ENCODE results near the gene ZBTB7B. TPM values are rescaled to one million over a fixed set of nuclear protein-coding genes. Genes with fewer than 3 reads are reported as not detected.

ZBTB7B gene
- total and polyA plus RNA-seq, 9 of the 15 experiments (the other 6 are each of a cell fraction or from before 2014, with no cell fraction given): 0.04 to 46.5 (median 15.2) TPM

DNA sequence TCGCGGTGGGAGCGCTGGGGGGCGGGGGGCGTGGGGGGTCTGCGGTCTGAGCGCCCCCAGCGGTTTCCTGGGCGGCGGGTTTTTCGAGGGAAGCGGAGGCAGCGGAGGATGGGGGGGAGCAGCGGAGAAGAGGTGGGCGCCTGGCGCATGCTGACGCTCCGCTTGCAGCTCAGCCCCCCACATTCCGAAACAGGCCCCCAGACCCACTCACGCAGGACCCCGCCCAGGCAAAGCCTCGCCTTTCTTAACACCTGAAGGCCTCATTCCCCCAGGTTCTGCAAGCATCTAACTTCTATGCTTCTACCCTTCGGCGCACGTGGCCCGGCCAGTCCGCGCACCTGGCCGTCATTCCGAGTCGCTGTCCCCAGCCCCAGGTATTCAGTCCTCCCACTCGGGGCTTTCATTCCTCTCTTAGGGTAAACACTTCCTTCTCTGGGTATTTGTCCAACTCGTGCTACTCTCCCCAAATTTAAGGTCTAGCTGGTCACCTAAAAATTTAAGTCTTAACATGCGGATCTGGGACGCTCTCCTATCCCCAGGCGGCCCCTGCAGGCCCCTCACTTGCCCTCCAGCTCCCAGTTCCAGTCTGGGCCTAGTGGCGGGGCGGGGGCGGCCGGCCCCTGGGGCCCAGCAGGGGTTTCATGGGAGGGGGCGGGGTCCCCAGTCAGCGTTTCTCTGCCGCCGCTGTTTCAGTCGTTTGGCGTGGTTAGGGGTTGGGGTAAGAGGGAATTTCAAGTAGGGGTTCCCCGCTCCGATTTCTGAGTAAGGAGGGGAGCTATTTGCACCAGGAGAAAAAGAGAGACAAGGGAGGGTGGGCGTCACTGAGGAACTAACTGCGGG lies 2.8 kb upstream of the ZBTB7B start (continued):
- TF ChIP-seq, protein P1, sequence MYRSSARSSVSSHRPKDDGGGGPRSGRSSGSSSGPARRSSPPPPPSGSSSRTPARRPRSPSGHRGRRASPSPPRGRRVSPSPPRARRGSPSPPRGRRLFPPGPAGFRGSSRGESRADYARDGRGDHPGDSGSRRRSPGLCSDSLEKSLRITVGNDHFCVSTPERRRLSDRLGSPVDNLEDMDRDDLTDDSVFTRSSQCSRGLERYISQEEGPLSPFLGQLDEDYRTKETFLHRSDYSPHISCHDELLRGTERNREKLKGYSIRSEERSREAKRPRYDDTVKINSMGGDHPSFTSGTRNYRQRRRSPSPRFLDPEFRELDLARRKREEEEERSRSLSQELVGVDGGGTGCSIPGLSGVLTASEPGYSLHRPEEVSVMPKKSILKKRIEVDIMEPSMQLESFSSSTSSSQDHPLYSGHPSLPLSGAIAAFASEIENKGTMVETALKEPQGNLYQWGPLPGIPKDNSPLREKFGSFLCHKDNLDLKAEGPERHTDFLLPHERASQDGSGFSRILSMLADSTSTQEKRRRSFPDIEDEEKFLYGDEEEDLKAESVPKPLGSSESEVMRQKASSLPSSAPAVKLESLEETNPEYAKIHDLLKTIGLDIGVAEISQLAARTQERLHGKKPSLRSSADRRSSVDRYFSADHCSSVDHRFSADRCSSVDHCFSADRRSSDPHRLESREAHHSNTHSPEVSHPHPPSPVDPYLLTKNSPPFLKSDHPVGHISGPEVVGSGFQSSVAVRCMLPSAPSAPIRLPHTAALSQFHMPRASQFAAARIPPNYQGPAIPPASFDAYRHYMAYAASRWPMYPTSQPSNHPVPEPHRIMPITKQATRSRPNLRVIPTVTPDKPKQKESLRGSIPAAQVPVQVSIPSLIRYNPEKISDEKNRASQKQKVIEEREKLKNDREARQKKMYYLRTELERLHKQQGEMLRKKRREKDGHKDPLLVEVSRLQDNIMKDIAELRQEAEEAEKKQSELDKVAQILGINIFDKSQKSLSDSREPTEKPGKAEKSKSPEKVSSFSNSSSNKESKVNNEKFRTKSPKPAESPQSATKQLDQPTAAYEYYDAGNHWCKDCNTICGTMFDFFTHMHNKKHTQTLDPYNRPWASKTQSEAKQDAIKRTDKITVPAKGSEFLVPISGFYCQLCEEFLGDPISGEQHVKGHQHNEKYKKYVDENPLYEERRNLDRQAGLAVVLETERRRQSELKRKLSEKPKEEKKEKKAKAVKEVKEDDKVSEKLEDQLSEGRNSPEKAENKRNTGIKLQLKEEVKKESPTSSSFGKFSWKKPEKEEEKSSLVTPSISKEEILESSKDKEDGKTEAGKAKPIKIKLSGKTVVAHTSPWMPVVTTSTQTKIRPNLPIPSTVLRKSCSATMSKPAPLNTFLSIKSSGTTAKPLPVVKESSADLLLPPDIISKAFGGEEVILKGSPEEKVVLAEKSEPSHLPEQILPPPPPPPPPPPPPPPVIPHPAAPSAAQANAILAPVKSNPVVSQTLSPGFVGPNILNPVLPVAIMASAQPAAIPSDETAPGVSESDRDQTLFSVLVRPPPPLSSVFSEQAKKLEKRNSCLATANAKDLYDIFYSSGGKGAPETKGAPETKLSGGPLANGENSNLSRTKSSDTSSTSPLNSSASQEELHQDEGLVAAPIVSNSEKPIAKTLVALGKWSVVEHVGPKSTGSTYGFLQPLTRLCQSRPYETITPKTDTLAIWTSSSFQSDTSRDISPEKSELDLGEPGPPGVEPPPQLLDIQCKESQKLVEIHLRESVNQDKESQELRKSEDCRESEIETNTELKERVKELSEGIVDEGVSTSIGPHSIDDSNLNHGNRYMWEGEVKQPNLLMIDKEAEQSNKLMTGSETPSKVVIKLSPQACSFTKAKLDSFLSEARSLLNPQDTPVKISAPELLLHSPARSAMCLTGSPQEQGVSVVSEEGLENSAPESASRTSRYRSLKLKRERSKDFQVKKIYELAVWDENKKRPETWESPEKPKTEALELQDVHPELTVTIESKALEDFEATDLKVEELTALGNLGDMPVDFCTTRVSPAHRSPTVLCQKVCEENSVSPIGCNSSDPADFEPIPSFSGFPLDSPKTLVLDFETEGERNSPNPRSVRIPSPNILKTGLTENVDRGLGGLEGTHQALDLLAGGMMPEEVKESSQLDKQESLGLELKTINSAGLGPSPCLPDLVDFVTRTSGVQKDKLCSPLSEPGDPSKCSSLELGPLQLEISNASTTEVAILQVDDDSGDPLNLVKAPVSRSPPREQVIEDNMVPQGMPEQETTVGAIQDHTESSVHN (IDR thresholded peaks at IDR 0.05; ENCODE audit: borderline replicate concordance in 1 of 2, low read depth in 1 of 2): no peak
- TF ChIP-seq, protein P2, sequence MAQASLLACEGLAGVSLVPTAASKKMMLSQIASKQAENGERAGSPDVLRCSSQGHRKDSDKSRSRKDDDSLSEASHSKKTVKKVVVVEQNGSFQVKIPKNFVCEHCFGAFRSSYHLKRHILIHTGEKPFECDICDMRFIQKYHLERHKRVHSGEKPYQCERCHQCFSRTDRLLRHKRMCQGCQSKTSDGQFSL (CRISPR knock-in tag; IDR thresholded peaks at IDR 0.05): peak; percentile 88
- TF ChIP-seq, protein P2 (tag; IDR thresholded peaks at IDR 0.05): peak in 1 of 2 experiments; percentile 86; a peak in 2 of 4 replicates
- TF ChIP-seq, protein P3, sequence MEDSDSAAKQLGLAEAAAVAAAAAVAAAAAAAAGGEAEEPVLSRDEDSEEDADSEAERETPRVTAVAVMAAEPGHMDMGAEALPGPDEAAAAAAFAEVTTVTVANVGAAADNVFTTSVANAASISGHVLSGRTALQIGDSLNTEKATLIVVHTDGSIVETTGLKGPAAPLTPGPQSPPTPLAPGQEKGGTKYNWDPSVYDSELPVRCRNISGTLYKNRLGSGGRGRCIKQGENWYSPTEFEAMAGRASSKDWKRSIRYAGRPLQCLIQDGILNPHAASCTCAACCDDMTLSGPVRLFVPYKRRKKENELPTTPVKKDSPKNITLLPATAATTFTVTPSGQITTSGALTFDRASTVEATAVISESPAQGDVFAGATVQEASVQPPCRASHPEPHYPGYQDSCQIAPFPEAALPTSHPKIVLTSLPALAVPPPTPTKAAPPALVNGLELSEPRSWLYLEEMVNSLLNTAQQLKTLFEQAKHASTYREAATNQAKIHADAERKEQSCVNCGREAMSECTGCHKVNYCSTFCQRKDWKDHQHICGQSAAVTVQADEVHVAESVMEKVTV (CRISPR knock-in tag; IDR thresholded peaks at IDR 0.05): no peak
- TF ChIP-seq, protein P4, sequence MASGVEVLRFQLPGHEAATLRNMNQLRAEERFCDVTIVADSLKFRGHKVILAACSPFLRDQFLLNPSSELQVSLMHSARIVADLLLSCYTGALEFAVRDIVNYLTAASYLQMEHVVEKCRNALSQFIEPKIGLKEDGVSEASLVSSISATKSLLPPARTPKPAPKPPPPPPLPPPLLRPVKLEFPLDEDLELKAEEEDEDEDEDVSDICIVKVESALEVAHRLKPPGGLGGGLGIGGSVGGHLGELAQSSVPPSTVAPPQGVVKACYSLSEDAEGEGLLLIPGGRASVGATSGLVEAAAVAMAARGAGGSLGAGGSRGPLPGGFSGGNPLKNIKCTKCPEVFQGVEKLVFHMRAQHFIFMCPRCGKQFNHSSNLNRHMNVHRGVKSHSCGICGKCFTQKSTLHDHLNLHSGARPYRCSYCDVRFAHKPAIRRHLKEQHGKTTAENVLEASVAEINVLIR (CRISPR knock-in tag; IDR thresholded peaks at IDR 0.05): no peak
- TF ChIP-seq HDAC1 (IDR thresholded peaks at IDR 0.05): 0 out of 4 replicates have a peak, but pooled peaks of 1 of the 2 experiments have one; percentile 39
- no peak for TF ChIP-seq MCM3 (IDR thresholded peaks at IDR 0.05)
- TF ChIP-seq CREB1 (IDR thresholded peaks at IDR 0.05): no peak
- 0 out of 2 replicates have a peak, but pooled peaks have one; percentile 30 for TF ChIP-seq CREB1 (CRISPR knock-in tag; IDR thresholded peaks at IDR 0.05)
- TF ChIP-seq ZNF253 (CRISPR knock-in tag; conservative IDR thresholded peaks at IDR 0.05): no peak
- no peak for TF ChIP-seq THRAP3 (IDR thresholded peaks at IDR 0.05; ENCODE audit: borderline replicate concordance)
- TF ChIP-seq, protein P5, sequence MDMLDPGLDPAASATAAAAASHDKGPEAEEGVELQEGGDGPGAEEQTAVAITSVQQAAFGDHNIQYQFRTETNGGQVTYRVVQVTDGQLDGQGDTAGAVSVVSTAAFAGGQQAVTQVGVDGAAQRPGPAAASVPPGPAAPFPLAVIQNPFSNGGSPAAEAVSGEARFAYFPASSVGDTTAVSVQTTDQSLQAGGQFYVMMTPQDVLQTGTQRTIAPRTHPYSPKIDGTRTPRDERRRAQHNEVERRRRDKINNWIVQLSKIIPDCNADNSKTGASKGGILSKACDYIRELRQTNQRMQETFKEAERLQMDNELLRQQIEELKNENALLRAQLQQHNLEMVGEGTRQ (CRISPR knock-in tag; IDR thresholded peaks at IDR 0.05): no peak; the same call in 1 of the 2 replicates
- TF ChIP-seq HMG20B (CRISPR knock-in tag; IDR thresholded peaks at IDR 0.05): no peak
- no peak for TF ChIP-seq ARNT (IDR thresholded peaks at IDR 0.05)

All from K562 (cell line).